ENCODE results near the gene APBA3.

- no peak for TF ChIP-seq EP300 (IDR thresholded peaks at IDR 0.05)
- no peak for TF ChIP-seq NR3C1 (IDR thresholded peaks at IDR 0.05)
- no peak for TF ChIP-seq CTCF (IDR thresholded peaks at IDR 0.05)
- TF ChIP-seq BHLHE40 (IDR thresholded peaks at IDR 0.05; ENCODE audit: low read depth, low read length) = no peak
- no peak for TF ChIP-seq MYC (IDR thresholded peaks at IDR 0.05; ENCODE audit: borderline replicate concordance, low read length)
Measured at GRCh38 chr19:3784607-3785450, 23.3 kb upstream of the APBA3 start.

Measured in A549 (cell line).